Mammary epithelial cell (primary cell): Measurements from ENCODE around the gene KCNB1.

ENCODE experiments used
- CTCF ChIP-seq, 2 donors: IDR thresholded peaks in 1 of 2; conservative IDR thresholded peaks in 1 of 2; 2 replicates each; pipeline ENCODE4 v1.5.1; 2011 to 2012; ENCODE audit warnings: inconsistent platforms in 2 of 2, low read length in 2 of 2, mild to moderate bottlenecking in 2 of 2, control low read depth in 1 of 2, low read depth in 1 of 2; ENCODE audit not compliant: insufficient read depth in 1 of 2; ENCODE audit errors: extremely low read depth in 1 of 2
- EZH2 ChIP-seq: IDR thresholded peaks from 2 replicates; pipeline ENCODE4 v1.6.1; 2012; ENCODE audit warnings: low read length, inconsistent platforms, borderline replicate concordance

- TF ChIP-seq CTCF (conservative IDR thresholded peaks at IDR 0.05 in 1 of 2, IDR thresholded peaks at IDR 0.05 in 1 of 2; ENCODE audit: extremely low read depth in 1 of 2, insufficient read depth in 1 of 2, low read depth in 1 of 2, low read length in 2 of 2) (no peak), EZH2 (no peak)
These were observed 78.0 kb downstream of the KCNB1 start for GRCh38 chr20:49404461-49404860.
